Measurements from ENCODE around the gene PPFIA3. TPM values are rescaled to one million over a fixed set of nuclear protein-coding genes. Genes with fewer than 3 reads are reported as not detected.

The PPFIA3 gene
- total RNA-seq: 9.9 and 12.8 TPM in 2 replicates

DNA sequence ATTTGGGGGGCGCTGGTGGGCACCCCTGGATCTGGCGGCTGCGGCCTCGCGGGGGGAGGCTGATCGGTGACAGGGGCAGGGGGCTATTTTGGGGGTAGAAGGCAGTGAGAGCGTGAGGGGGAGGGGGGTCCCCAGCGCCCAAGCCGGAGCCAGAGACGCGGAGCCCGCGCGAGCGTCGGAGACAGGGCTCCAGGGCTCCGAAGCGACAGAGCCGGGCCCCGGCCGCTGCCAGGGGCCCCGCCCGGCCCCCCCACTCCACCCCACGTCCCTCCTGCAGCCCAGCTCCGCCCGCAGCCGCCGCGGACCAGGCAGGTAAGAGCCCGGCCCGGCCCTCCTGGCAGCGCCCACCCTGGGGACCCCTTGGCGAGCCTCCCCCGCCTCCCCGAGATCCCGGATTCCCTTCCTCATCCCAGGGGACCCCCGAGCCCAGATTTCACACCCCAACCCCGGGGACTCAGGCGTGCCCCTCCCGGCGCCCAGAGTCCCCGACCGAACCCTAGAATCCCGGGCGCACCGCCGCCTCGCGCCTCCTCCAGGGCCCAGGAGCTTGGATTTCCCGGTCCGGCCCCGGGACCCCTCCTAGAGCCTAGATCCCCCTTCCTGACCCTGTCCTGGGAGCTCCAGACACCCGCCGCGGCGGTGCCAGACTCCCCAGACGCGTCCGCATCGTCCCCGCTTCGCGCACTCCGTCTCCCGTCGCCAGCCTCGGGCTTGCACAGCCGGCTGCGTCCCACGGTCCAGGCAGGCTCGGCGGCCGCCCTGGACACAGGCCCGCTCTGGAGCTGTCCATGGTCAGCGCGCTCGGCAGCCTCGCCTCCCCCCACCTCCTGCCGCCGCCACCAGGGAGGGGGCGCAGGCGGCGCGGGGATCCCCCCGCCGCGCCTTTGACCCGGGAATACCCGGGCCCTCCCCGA, at the start of gene PPFIA3:
Gene PPFIA3, plus strand, starts transcription at position 134 of the 914 bp plus-strand sequence. CDS start 8,330 bp downstream, outside the sequence.

DNA sequence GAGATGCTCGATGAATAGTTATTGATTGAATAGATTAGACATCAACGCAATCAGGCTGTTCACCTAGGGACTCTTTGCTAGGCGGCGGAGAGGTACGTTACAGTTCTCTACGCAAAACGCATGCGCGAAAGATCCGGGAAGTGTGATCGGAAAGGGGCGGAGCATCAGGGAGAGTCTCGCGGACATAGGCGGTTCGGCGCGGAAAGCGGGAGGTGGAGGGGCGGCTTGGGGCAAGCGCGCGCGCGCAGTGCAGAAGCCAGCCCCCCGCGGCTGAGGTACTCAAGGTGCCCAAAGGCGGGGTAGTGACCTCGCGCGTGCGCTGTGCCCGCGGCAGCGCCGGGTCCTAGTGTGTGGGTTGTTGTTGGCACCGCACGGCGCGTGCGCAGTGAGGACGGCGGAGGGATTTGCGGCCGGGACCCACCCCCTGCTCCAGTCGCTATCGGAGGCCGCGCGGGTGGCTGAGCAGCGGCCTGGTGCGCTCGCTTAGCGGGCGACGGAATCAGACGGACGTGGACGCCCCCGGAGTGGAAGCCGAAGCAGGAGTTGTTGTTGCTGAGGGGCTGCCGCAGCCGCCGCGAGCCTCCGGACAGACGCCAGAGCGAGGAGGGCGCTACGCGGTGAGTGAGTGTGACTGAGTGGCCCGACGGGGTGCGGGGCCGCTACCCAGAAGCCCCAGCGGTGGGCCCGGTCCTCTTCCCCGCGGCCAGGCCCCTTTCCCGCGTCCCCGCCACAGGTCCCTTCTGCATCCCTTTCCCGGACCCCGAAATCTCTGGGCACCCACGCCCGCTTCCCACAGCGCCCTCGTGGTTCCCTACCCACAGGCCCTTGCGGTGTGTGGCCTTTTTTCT, 34.1 kb upstream of the PPFIA3 start, which contains the start of gene SNRNP70:
Gene SNRNP70, plus strand, starts transcription at position 432 of the 848 bp plus-strand sequence. CDS start 964 bp downstream, outside the sequence.

DNA sequence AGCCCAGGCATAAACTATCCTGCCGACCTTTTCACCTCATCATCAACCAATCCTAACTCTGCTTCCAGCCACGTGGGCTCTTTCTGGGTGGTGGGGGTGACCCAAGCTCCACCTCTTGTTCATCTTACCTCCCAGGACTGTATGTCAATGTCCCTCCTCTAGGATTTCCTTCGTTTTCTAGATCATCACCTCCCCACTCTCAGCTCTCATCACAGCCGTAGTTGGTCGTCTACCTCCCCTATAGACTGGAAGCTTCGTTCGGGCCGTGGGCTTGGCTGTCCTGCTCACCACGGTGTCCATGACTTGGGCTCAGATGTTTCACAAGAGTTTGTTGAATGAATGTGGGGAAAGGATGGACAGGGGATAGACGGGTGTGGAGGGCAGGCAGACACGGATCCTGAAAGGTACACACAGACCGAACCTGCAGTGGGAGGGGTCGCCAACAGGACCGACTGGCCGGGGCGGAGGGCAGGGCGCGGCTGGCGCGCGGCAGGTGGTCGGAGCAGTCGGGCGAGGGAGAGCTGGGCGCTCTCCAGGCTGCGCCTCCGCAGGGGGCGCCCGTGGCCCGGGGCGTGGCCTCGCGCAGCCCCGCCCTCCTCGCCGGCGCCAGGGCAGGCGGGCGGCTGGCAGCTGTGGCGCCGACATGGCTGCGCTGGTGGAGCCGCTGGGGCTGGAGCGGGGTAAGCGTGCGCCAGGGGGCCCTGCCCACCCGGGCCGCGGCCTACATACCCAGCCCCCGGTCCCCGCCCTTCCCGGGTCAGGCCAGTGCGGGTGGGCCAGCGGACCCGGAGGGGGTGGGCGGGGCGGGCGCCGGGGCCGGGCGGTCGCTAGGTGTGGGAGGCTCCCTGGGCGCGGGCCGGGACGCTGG, 5.3 kb upstream of the PPFIA3 start, which contains the start of gene LIN7B:
Gene LIN7B, plus strand, starts transcription at position 609 of the 868 bp plus-strand sequence. Its CDS starts 35 bp downstream, at position 644.

DNA sequence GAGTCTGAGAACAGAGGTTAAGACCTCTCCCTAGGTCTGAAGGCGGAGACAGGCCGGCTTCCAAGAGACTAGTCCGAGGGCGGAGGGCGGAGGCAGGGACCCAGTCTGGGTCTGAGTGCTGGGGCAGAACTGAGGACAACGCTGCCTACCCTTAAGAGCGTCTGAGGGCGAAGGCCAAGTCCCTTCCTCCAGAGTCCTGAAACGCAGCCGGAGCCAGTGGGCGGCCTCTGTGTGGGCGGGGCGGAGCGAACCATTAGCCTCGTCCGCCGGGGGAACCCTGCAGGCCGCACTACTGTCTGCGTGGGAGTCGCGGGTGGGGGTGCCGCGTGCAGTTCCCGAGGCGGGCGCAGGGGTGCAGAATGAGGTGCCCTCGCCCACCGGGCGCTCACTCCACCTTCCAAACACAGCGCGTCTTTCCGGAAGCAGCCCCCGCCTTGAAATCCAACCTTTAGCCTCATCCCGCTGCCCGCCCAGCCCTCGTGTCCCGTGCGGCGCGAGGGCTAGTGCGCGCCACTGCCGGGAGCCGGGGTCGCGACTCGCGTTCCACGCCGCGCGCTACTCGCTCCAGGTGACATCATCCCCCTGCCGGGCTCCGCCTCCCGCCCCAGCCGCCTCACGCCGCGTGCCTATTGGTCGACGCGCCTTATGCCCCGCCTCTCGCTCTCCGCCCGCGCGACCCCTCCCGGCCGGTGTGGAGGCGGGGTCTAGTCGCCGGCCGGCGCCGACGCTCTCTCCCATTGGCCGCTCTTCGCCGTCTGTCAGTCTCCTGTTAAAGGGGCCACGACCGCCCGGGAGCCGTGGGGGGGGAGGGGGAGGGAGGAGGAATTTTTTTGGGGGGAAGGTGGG, 556 bp upstream of the PPFIA3 start, which contains the start of gene C19orf73:
Gene C19orf73, minus strand, starts transcription at position 579 of the 846 bp plus-strand sequence. Its CDS starts 121 bp downstream, at position 458.

GRCh38 chr19:49155005-49155819, 35.9 kb downstream of the PPFIA3 start, which contains the start of gene HRC:
TSS of gene HRC (minus strand) at chr19:49155396. CDS start at chr19:49155237, 159 bp downstream.

DNA sequence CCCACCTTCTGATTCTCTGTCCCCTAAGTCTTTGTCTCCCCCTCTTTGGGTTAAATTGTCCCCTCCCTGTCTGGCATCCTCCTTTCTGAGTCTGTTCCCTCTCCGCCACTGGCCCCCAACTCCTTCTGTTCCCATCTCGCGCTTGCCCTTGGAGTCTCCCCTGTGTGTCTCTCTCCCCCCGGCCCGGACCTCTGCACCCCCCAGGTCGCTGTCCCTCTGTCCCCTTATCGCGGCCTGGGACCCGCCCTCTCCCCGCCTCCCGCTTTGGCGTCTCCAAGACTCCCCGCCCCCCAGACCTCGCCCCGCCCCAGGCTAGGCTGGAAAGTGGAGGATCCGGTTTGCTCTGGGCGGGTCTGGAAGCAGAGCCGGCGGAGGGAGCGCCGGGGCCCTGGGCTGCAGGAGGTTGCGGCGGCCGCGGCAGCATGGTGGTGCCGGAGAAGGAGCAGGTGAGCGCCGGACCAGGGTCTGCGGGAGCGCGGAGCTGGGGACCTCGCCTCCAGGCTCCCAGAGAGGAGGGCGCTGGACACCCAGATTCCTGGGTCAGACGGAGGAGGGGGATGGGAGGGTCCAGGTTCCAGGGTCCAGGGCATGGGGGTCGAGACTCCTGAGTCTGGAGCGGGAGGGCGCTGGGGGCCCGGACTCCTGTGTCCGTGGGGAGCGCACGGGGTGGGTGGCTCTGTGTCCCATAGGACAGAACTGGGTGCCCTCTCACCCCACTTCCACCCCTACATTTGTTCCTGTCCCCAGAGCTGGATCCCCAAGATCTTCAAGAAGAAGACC, 38.3 kb downstream of the PPFIA3 start, which contains the start of gene TRPM4:
Gene TRPM4, plus strand, starts transcription at position 348 of the 780 bp plus-strand sequence. Its CDS starts 75 bp downstream, at position 423.

Other genes with a start within 250 kb of the PPFIA3 start
- 25.3 and 25.5 TPM in 2 replicates for gene PPP1R15A, start 247.1 kb upstream of the PPFIA3 start, total RNA-seq
- gene TULP2, start 220.8 kb upstream of the PPFIA3 start, total RNA-seq: not detected in 2 replicates
- 186 and 191 TPM in 2 replicates for gene NUCB1, start 219.2 kb upstream of the PPFIA3 start, total RNA-seq
- gene DHDH, start 185.8 kb upstream of the PPFIA3 start, total RNA-seq: 0.33 and 1.1 TPM in 2 replicates
- 74.6 and 94.5 TPM in 2 replicates for gene BAX, start 164.7 kb upstream of the PPFIA3 start, total RNA-seq
- gene FTL, start 154.2 kb upstream of the PPFIA3 start, total RNA-seq: 788 and 1,050 TPM in 2 replicates
- 63.5 and 69.1 TPM in 2 replicates for gene GYS1, start 126.2 kb upstream of the PPFIA3 start, total RNA-seq
- 300 and 321 TPM in 2 replicates for gene RUVBL2, start 125.7 kb upstream of the PPFIA3 start, total RNA-seq
- not detected in 2 replicates for gene LHB, start 102.5 kb upstream of the PPFIA3 start, total RNA-seq
- gene CGB3, start 95.2 kb upstream of the PPFIA3 start, total RNA-seq: not detected in 2 replicates
- 0.49 and 1.3 TPM in 2 replicates for gene CGB2, start 87.7 kb upstream of the PPFIA3 start, total RNA-seq
- 2.4 TPM in 1 of 2 replicates, not detected in the other for gene CGB1, start 82.6 kb upstream of the PPFIA3 start, total RNA-seq
- gene CGB5, start 75.7 kb upstream of the PPFIA3 start, total RNA-seq: not detected in 2 replicates
- 0.37 TPM in 1 of 2 replicates, not detected in the other for gene CGB8, start 70.4 kb upstream of the PPFIA3 start, total RNA-seq
- 0.23 and 2.3 TPM in 2 replicates for gene CGB7, start 61.8 kb upstream of the PPFIA3 start, total RNA-seq
- gene NTF4, start 54.7 kb upstream of the PPFIA3 start, total RNA-seq: 5.6 and 6.5 TPM in 2 replicates
- not detected in 2 replicates for gene KCNA7, start 46.8 kb upstream of the PPFIA3 start, total RNA-seq
- 208 and 217 TPM in 2 replicates for gene SNRNP70, start 34.1 kb upstream of the PPFIA3 start, total RNA-seq
- gene LIN7B, start 5.2 kb upstream of the PPFIA3 start, total RNA-seq: 10.3 and 10.5 TPM in 2 replicates
- 4.0 and 11.2 TPM in 2 replicates for gene C19orf73, start 401 bp upstream of the PPFIA3 start, total RNA-seq
- not detected in 2 replicates for gene HRC, start 35.9 kb downstream of the PPFIA3 start, total RNA-seq
- gene TRPM4, start 38.2 kb downstream of the PPFIA3 start, total RNA-seq: 19.6 and 20.2 TPM in 2 replicates
- gene SLC6A16, start 205.6 kb downstream of the PPFIA3 start, total RNA-seq: not detected in 2 replicates
- gene CD37, start 215.9 kb downstream of the PPFIA3 start, total RNA-seq: not detected in 2 replicates
- gene TEAD2, start 242.9 kb downstream of the PPFIA3 start, total RNA-seq: 29.8 and 32.4 TPM in 2 replicates
- gene DKKL1, start 244.3 kb downstream of the PPFIA3 start, total RNA-seq: 0.14 TPM in 1 of 2 replicates, not detected in the other

Data from airway epithelial cell (primary cell).